ENCODE measurements around the gene TMEM81.

Gene TMEM81

DNA sequence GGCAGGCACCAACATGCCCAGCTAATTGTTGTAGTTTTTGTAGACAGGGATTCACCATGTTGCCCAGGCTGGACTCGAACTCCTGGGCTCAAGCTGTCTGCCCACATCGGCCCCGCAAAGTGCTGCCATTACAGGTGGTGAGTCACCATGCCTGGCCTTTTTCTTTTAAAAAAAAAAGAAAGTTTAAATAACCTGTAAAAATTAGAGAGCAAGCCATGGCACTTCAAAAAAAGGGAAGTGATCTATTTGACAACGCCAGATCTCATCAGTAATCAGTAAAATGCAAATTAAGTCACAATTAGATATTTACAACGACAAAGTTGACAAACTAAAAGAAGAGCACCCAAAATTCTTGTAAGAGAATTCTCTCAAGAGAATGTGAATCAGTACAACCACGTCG, 40.5 kb upstream of the TMEM81 start:
- TF ChIP-seq, protein P1, sequence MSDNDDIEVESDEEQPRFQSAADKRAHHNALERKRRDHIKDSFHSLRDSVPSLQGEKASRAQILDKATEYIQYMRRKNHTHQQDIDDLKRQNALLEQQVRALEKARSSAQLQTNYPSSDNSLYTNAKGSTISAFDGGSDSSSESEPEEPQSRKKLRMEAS (IDR thresholded peaks at IDR 0.05; ENCODE audit: low read depth, low read length) = no peak
- no peak for TF ChIP-seq POLR2A (IDR thresholded peaks at IDR 0.05; ENCODE audit: extremely low read depth, insufficient read length)
- peak; percentile 23 for DNase-seq (ENCODE audit: low read depth)
- no peak overlapping the region for H3K4me3 ChIP-seq (ENCODE audit: low read depth, low read length)

DNA sequence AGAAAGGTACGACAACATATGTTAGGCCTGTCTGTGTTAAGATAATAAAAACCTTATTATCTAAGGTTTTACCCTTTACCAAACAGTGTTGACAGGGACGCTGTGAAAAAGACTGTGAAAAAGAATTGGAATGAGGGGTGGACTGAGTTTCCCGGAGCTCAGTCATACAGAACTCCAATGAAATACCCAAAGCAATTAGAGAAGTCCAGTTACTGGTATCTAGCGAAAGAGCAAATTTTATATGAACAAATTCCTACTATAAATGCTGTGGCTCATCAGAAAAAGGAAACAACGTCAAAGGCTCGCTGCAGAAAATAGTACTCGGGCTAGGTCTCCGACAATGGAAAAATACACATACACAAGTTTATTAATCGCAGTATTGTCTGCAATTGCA, 38.2 kb upstream of the TMEM81 start:
- peak overlapping the region; percentile 87 for H3K4me3 ChIP-seq (ENCODE audit: low read depth, low read length)
- DNase-seq (ENCODE audit: low read depth) = peak; percentile 8
- TF ChIP-seq MYC (IDR thresholded peaks at IDR 0.05; ENCODE audit: low read depth, low read length) (peak; percentile 11; the same call in 1 of the 2 replicates), POLR2A (IDR thresholded peaks at IDR 0.05; ENCODE audit: extremely low read depth, insufficient read length) (no peak)
- TF ChIP-seq, protein P2, sequence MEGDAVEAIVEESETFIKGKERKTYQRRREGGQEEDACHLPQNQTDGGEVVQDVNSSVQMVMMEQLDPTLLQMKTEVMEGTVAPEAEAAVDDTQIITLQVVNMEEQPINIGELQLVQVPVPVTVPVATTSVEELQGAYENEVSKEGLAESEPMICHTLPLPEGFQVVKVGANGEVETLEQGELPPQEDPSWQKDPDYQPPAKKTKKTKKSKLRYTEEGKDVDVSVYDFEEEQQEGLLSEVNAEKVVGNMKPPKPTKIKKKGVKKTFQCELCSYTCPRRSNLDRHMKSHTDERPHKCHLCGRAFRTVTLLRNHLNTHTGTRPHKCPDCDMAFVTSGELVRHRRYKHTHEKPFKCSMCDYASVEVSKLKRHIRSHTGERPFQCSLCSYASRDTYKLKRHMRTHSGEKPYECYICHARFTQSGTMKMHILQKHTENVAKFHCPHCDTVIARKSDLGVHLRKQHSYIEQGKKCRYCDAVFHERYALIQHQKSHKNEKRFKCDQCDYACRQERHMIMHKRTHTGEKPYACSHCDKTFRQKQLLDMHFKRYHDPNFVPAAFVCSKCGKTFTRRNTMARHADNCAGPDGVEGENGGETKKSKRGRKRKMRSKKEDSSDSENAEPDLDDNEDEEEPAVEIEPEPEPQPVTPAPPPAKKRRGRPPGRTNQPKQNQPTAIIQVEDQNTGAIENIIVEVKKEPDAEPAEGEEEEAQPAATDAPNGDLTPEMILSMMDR (IDR thresholded peaks at IDR 0.05; ENCODE audit: low read depth, low read length) = no peak
- TF ChIP-seq, protein P1 (IDR thresholded peaks at IDR 0.05; ENCODE audit: low read depth, low read length) = no peak

DNA sequence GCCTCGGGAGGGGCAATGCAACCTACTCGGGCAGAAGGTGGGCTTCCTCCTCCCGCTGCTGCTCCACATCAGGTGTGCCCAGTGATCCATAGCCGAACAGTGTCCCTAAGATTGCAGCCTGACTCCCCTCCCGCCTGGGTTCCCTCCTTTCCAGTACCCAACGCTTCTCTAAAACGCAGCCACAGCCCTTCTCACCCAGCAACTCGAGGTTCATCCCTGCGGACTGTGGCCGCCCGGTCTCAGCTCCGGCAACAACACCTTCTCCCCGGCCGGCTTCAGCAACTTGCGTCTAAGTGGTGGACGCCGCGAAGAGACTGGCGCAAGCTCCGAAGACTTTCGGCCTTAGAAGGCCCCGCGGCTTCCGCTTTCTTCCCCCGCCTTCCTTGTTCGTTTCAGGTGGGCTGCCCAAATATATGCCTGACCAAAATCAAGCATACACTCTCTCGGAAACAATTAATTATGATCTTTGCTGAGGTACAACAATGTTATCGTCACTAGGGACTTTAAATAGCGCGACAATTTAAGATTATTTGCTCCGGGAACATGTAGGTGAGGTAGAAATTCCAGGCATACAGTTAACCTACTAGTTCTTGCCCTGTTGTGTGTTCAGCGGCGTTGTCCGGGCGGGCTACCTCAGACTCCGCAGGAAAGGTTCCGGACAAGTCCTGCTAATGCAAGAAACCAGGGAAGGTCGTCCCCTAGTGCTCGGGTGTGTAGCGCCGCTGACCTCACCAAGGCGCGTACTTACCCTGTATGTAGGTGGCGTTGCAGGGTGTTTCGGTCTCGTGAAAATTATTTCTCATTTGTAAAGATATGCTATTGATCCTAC, 37.6 kb upstream of the TMEM81 start, which contains the start of gene RBBP5:
RBBP5 (minus strand) TSS at position 319 of the 829 bp plus-strand sequence; CDS start at position 214, 105 bp downstream.
- peak; percentile 97 for DNase-seq (ENCODE audit: low read depth)
- TF ChIP-seq, protein P1 (IDR thresholded peaks at IDR 0.05; ENCODE audit: low read depth, low read length) = no peak; the same call in 1 of the 2 replicates
- peak; percentile 68 for TF ChIP-seq POLR2A (IDR thresholded peaks at IDR 0.05; ENCODE audit: extremely low read depth, insufficient read length)
- TF ChIP-seq, protein P2 (IDR thresholded peaks at IDR 0.05; ENCODE audit: low read depth, low read length) = peak; percentile 73
- no peak; the same call in 1 of the 2 replicates for TF ChIP-seq MYC (IDR thresholded peaks at IDR 0.05; ENCODE audit: low read depth, low read length)
- H3K4me3 ChIP-seq (ENCODE audit: low read depth, low read length) = peak within 1 kb of the TSS; percentile 87

DNA sequence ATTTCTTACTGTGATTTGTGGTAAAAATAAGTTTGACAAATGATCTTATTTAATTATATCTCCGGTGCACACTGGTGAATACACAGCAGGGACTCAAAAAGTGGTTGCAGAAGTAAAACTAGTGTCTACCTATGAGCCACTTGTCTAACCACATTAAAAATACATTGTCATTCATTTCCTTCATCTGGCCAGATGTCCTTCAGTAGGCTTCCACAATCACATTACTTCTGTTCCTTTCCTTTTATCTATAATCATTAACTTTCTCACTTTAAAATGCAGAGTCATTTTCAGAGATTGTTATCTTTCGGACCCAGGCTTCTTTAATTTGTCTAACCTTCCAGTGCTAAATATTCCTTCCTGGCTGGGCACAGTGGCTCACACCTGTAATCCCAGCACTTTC, 34.5 kb upstream of the TMEM81 start:
- DNase-seq (ENCODE audit: low read depth) = no peak
- no peak overlapping the region for H3K4me3 ChIP-seq (ENCODE audit: low read depth, low read length)
- no peak for TF ChIP-seq MYC (IDR thresholded peaks at IDR 0.05; ENCODE audit: low read depth, low read length)

DNA sequence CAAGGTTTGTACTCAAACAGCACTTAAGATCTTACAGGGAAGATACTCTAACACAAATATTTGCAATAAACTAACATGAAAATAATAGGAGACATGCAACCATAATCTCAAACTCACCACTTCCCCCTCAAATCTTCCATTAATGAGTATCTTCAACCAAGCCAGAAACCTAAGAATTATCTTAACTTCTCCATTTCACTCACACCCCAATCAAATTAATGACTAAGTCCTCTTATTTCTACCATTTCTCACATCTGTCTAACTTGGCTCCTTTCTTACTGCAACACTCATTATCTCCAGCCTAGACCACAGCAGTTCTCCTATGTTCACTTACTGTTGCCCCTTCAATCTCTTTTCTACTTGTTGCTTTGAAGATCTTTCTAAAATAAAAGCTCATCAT, 27.1 kb upstream of the TMEM81 start:
- no peak overlapping the region for H3K4me3 ChIP-seq (ENCODE audit: low read depth, low read length)
- DNase-seq (ENCODE audit: low read depth) = no peak
- TF ChIP-seq, protein P2 (IDR thresholded peaks at IDR 0.05; ENCODE audit: low read depth, low read length) = no peak
- no peak for TF ChIP-seq MYC (IDR thresholded peaks at IDR 0.05; ENCODE audit: low read depth, low read length)
- TF ChIP-seq POLR2A (IDR thresholded peaks at IDR 0.05; ENCODE audit: extremely low read depth, insufficient read length) = no peak
- TF ChIP-seq, protein P1 (IDR thresholded peaks at IDR 0.05; ENCODE audit: low read depth, low read length) = no peak

DNA sequence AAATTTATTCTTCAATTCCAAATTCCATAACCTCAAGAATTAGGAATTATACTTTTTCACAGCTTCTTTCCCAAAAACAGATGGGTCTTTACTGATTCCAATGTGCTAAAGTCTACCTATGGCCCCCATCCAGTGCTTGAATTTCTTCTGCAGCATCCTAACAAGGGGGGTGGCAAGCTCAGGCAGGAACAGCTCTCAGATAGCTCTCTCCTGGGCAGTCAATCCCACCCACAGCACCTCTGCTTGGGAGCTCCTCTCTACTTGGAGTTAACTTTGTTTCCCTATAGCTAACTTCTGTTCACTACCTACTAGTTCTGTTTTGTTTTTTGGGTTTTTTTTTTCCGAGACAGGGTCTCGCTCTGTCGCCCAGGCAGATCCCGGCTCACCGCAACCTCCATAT, 25.5 kb upstream of the TMEM81 start:
- TF ChIP-seq, protein P2 (IDR thresholded peaks at IDR 0.05; ENCODE audit: low read depth, low read length) = no peak
- TF ChIP-seq MYC (IDR thresholded peaks at IDR 0.05; ENCODE audit: low read depth, low read length) = no peak
- TF ChIP-seq POLR2A (IDR thresholded peaks at IDR 0.05; ENCODE audit: extremely low read depth, insufficient read length) = no peak
- TF ChIP-seq, protein P1 (IDR thresholded peaks at IDR 0.05; ENCODE audit: low read depth, low read length) = no peak
- H3K4me3 ChIP-seq (ENCODE audit: low read depth, low read length) = no peak overlapping the region
- DNase-seq (ENCODE audit: low read depth) = no peak

Data from NB4 (cell line).